Kidney (tissue), 14 donors: ENCODE results near the gene TOPAZ1. TPM values are rescaled to one million over a fixed set of nuclear protein-coding genes. Genes with fewer than 3 reads are reported as not detected.

Source experiments
- DNase-seq, 5 donors: peaks; one replicate each; pipeline ENCODE4 v3.0.0-alpha.2; 2013 to 2020
- FAIRE-seq: peaks from 2 replicates; lab custom pipeline; 2012; peaks lifted over from hg19 to GRCh38; lab: Jason Lieb, UNC
- H3K27ac ChIP-seq, 2 donors: one replicate each; pipeline ENCODE4 v1.7.0; 2013; ENCODE audit warnings: low read depth in 2 of 2, low read length in 2 of 2, inconsistent platforms in 1 of 2
- H3K27me3 ChIP-seq: one replicate; pipeline ENCODE4 v1.7.1; 2013; ENCODE audit warnings: low read length, inconsistent platforms; ENCODE audit not compliant: control insufficient read depth, insufficient read depth
- H3K36me3 ChIP-seq, 3 donors: one replicate each; pipeline versions ENCODE4 v1.7.0 to v1.7.1; 2013; ENCODE audit warnings: low read length in 3 of 3, control low read depth in 1 of 3, inconsistent platforms in 1 of 3; ENCODE audit not compliant: insufficient read depth in 3 of 3, control insufficient read depth in 2 of 3
- H3K4me1 ChIP-seq, 3 donors: one replicate each; pipeline versions ENCODE4 v1.7.0 to v1.7.1; 2013; ENCODE audit warnings: low read length in 3 of 3, inconsistent platforms in 1 of 3, low read depth in 1 of 3; ENCODE audit not compliant: control insufficient read depth in 2 of 3, insufficient read depth in 2 of 3
- H3K4me3 ChIP-seq, 3 donors: one replicate each; pipeline versions ENCODE4 v1.7.0 to v1.8.1; 2013; ENCODE audit warnings: low read length in 3 of 3, control low read depth in 1 of 3, inconsistent platforms in 1 of 3
- H3K9ac ChIP-seq, 3 donors: one replicate each; pipeline versions ENCODE4 v1.7.0 to v1.7.1; 2013; ENCODE audit warnings: low read length in 3 of 3, control low read depth in 1 of 3, inconsistent platforms in 1 of 3
- H3K9me3 ChIP-seq, 3 donors: one replicate each; pipeline versions ENCODE4 v1.7.0 to v1.7.1; 2013; ENCODE audit warnings: low read length in 3 of 3, control low read depth in 1 of 3, inconsistent platforms in 1 of 3; ENCODE audit not compliant: control insufficient read depth in 2 of 3, insufficient read depth in 1 of 3
- intact Hi-C: fragments of 100-400 bp; cut with DNase I; formaldehyde crosslinking; loops from one replicate; pipeline ENCODE4 v1.11.1; 2022
- polyA plus RNA-seq: library from polyadenylated mRNA; stranded (reverse); fragments of 350-450 nt; fragmentation: Illumina TruSeq; extraction: RNeasy Lipid Tissue Mini Kit (QIAGEN cat#74804); gene quantifications from one replicate; pipeline ENCODE4 v1.2.3, GENCODE V29; 2014; ENCODE audit warnings: low read depth, low replicate concordance; ENCODE audit not compliant: insufficient read depth
- total RNA-seq: library from RNA; stranded (reverse); fragmentation: NEBNext Ultra II Directional; extraction: Animal tissue kit (Norgen Biotek cat#: 25700); gene quantifications from one replicate; pipeline ENCODE4 v1.2.1, GENCODE V29; 2021
- TF ChIP-seq, protein P1 (sequence below): IDR thresholded peaks from 3 replicates; pipeline ENCODE4 v1.5.1; 2012; ENCODE audit warnings: mild to moderate bottlenecking, moderate library complexity, borderline replicate concordance; ENCODE audit not compliant: insufficient read depth; ENCODE audit errors: extremely low read depth
- donor health status: control.
- donor health status: control.
- donor health status: control.
- donor health status: control.
- donor health status: control.
- donor health status: DM: yes; HTN: yes; CAD: no.
- donor health status: Normal renal cell carcinoma (clear cell type).

The TOPAZ1 gene
- total and polyA plus RNA-seq, 2 donors from 2014 or later: not detected

DNA sequence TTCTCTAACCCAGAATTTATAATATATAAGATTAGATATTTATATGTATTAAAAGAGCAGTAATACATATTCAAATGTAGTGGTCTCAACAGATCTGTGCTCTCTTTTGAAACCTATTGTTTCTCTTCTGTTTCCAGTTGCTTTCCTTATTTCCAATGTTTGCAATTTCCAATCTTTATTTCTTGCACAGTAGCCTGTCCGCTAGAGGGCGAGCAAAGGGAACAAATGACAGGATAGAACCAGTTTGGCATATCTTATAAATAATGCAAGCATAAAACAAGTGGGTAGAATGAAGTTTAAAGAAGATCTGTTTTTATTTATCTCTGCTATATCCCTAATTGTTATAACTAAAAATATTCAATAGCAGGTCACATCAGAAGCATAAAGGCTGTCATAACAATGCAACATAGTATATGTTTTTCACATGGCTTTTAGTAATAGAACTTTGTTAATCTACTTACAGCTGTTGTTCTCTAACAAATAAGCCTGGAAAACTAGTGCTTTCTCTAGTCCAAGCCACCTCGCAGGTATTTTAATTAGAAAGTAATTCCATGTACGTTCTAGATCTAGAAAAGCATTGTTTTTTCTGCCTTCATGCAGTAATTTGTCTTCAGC lies 81.8 kb downstream of the TOPAZ1 start:
- TF ChIP-seq, protein P1, sequence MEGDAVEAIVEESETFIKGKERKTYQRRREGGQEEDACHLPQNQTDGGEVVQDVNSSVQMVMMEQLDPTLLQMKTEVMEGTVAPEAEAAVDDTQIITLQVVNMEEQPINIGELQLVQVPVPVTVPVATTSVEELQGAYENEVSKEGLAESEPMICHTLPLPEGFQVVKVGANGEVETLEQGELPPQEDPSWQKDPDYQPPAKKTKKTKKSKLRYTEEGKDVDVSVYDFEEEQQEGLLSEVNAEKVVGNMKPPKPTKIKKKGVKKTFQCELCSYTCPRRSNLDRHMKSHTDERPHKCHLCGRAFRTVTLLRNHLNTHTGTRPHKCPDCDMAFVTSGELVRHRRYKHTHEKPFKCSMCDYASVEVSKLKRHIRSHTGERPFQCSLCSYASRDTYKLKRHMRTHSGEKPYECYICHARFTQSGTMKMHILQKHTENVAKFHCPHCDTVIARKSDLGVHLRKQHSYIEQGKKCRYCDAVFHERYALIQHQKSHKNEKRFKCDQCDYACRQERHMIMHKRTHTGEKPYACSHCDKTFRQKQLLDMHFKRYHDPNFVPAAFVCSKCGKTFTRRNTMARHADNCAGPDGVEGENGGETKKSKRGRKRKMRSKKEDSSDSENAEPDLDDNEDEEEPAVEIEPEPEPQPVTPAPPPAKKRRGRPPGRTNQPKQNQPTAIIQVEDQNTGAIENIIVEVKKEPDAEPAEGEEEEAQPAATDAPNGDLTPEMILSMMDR: peak; percentile 89
- H3K27ac ChIP-seq: no peak overlapping the region
- H3K36me3 ChIP-seq: no peaks in the 10 kb centered on the region
- intact Hi-C loops: no loop called here
- H3K9me3 ChIP-seq: no peaks in the 10 kb centered on the region
- H3K4me3 ChIP-seq: no peak overlapping the region
- H3K9ac ChIP-seq: no peak overlapping the region
- no peaks in the 10 kb centered on the region for H3K27me3 ChIP-seq
- no peaks in the 10 kb centered on the region for H3K4me1 ChIP-seq
- DNase-seq (peak in 4 of 5 donors; percentile 55 to 87 (median 70)), FAIRE-seq (peak; percentile 96)

DNA sequence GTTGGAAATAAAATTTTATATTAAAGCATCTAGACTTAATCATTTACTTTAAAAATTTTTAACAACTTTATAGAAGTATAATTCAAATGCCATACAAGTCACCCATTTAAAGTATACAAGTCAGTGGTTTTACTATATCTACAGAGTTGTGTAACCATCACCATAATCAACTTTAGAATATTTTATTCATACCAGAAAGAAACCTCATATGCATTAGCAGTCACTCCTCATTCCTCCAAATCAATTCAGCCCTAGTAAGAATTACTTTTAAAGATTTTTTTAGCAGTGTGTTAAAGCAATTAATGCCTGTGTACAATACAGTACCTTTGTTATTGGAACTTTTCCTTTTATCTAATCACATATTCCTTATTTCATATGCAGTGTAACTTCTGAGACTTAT lies 82.9 kb downstream of the TOPAZ1 start:
- Histone ChIP-seq H3K4me3 (no peak overlapping the region), H3K27me3 (no peaks in the 10 kb centered on the region), H3K9ac (no peak overlapping the region), H3K9me3 (no peaks in the 10 kb centered on the region), H3K36me3 (no peaks in the 10 kb centered on the region), H3K27ac (no peak overlapping the region), H3K4me1 (no peaks in the 10 kb centered on the region)
- intact Hi-C loops: no loop called here
- DNase-seq (no peak), FAIRE-seq (no peak)
- TF ChIP-seq, protein P1: no peak

DNA sequence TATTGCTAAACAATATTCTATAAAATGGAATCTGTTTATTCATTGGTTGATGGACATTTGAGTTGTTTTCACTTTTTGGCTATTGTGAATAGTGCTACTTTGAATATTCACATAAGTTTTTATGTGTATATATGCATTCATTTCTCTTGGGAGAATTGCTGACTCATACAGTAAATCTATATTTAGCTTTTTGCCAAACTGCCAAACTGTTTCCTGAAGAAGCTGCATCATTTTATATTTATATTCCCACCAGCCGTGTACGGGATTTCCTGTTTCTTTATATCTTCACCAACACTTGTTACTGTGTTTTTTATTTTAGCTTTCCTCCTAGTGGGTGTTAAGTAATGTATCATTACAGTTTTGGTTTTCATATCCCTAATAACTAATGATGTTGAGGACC lies 84.3 kb downstream of the TOPAZ1 start:
- Histone ChIP-seq H3K9ac (no peak overlapping the region), H3K27ac (no peak overlapping the region), H3K4me1 (no peaks in the 10 kb centered on the region), H3K9me3 (no peaks in the 10 kb centered on the region), H3K4me3 (no peak overlapping the region), H3K36me3 (no peaks in the 10 kb centered on the region), H3K27me3 (no peaks in the 10 kb centered on the region)
- DNase-seq (no peak), FAIRE-seq (no peak)
- TF ChIP-seq, protein P1: no peak
- intact Hi-C loops: no loop called here

DNA sequence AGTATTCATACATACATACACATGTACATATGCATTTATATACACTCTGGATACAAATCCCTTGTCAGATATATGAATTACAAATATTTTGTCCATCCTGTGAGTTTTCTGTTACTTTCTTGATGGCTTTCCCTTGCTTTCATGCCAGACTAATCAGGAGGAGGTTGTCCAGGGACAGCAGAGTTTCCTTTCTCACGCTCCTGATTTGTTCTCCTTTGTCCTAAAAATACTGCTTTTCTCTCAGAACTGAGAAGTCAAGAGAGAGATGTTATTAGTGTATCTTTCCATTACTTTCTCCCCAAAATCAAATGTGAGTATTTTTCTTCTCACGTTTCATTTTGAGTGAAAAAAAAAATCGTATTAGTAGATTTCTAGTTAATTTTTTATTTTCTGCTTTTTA lies 84.8 kb downstream of the TOPAZ1 start:
- TF ChIP-seq, protein P1: no peak
- FAIRE-seq: no peak

More for the DNA sequence above, 84.8 kb downstream of the TOPAZ1 start:
- Histone ChIP-seq H3K9me3 (no peaks in the 10 kb centered on the region), H3K36me3 (no peaks in the 10 kb centered on the region), H3K27me3 (no peaks in the 10 kb centered on the region), H3K4me3 (no peak overlapping the region), H3K4me1 (no peaks in the 10 kb centered on the region), H3K27ac (no peak overlapping the region), H3K9ac (no peak overlapping the region)
- intact Hi-C loops: no loop called here
- DNase-seq: no peak
